GM18858 (cell line): ENCODE measurements around the gene WDR45B.

Experiments
- ATAC-seq: cut with Tn5 transposase; IDR thresholded peaks from one replicate; pipeline ENCODE4 v1.9.1; 2021; ENCODE audit not compliant: unreplicated experiment

Gene WDR45B

GRCh38 chr17:82633343-82633742 is 14.9 kb downstream of the WDR45B start:
- ATAC-seq: no peak

- no peak for ATAC-seq
Observed at GRCh38 chr17:82632451-82632850, 15.8 kb downstream of the WDR45B start.

GRCh38 chr17:82631544-82631943 is 16.7 kb downstream of the WDR45B start:
- no peak for ATAC-seq

- no peak for ATAC-seq
Observed at GRCh38 chr17:82630212-82630611, 18.0 kb downstream of the WDR45B start.

- no peak for ATAC-seq
Observed at GRCh38 chr17:82629748-82630147, 18.5 kb downstream of the WDR45B start.

GRCh38 chr17:82627405-82627804 is 20.8 kb downstream of the WDR45B start:
- no peak for ATAC-seq

- ATAC-seq: no peak
Observed at GRCh38 chr17:82623707-82624106, 24.5 kb downstream of the WDR45B start.

GRCh38 chr17:82619641-82620040 is 28.6 kb downstream of the WDR45B start:
- ATAC-seq: no peak

GRCh38 chr17:82619211-82619610 is 29.0 kb downstream of the WDR45B start:
- ATAC-seq: no peak

GRCh38 chr17:82616021-82616711 is 32.1 kb downstream of the WDR45B start:
- no peak for ATAC-seq

- no peak for ATAC-seq
Observed at GRCh38 chr17:82615084-82616020, 32.9 kb downstream of the WDR45B start.

- ATAC-seq: no peak
Observed at GRCh38 chr17:82614095-82614631, 34.1 kb downstream of the WDR45B start.

GRCh38 chr17:82613283-82614094 is 34.8 kb downstream of the WDR45B start:
- ATAC-seq: no peak

- no peak for ATAC-seq
Observed at GRCh38 chr17:82611140-82612058, 36.8 kb downstream of the WDR45B start.

GRCh38 chr17:82609655-82610054 is 38.6 kb downstream of the WDR45B start:
- no peak for ATAC-seq

- ATAC-seq: no peak
Observed at GRCh38 chr17:82608816-82609215, 39.4 kb downstream of the WDR45B start.

- ATAC-seq: no peak
Observed at GRCh38 chr17:82605939-82606600, 42.2 kb downstream of the WDR45B start.

- ATAC-seq: no peak
Observed at GRCh38 chr17:82604532-82604931, 43.7 kb downstream of the WDR45B start.

- no peak for ATAC-seq
Observed at GRCh38 chr17:82603981-82604448, 44.2 kb downstream of the WDR45B start.
